Stimulated activated CD4-positive, alpha-beta T cell treated with anti-CD3 and anti-CD28 coated beads, Interleukin-1b, Interleukin-23, amount 100 ng/mL, for 1 hour (primary cell): ENCODE results near the gene MRE11.

ENCODE experiments used
- DNase-seq, 2 donors: peaks; one replicate each; pipeline ENCODE4 v3.0.0-alpha.2; 2020; ENCODE audit warnings: low read depth in 2 of 2

MRE11 gene

DNA sequence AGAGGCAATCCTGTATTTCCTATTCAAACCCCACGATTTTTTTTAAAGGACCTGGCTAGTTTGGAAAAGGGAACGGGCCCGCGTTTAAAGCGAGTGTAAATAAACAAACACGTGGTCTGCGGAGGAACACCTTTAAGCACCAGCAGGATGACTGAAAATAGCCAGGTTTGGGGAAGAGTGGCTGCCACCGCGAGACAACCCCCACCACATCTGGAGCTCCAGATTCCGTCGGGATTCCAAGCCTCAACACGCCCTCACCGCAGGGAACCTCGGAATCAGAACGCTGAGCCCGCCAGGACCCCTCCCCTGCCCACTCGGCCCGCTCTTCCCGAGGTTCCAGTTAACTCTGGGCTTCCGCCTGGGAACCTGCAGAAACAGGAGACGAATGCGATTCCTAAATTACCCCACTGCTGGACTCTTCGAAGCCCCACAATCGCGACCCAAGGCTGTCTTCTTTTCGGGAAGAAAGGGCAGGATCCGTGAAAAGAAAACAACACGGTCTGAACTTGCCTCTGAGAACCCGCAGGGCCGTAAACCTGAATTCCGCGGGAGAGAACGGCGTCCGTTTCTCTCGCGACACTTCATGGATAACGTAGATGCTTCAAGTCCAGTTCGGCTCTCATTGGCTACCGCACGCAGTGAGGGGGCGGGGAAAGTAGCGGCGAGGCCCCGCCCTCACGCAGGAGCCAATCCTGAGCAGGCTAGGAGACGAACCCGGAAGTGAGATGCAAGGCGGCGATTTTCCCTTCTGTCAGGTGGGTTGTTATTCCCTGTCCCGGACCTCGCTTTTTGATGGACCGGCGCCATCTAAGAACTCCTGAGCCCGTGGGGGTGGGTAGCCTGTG lies at the start of gene MRE11, which contains the start of gene ANKRD49:
Gene MRE11, minus strand, starts transcription at position 564 of the 845 bp plus-strand sequence. CDS start 1,043 bp downstream, outside the sequence.
Gene ANKRD49, plus strand, starts transcription at position 704 of the 845 bp plus-strand sequence. CDS start 2,710 bp downstream, outside the sequence.
- peak; percentile 89 to 91 for DNase-seq

DNA sequence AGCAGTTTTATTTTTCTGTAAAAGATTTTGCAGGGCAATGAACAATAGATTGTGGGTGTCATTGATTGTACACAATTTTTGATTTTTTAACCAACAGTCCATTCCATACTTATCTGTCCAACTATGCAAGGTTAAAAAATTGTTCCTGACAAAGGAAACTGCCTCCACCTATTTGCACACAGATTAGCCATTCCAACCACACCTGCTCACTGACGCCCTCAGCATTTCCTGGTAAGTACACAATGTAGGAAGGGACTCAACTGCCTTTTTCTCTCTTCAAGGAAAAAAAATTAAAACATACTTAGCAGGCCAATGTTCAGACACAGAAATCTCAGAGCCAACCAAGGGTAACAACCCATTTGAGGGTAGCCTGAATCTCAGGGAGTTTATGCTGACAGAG lies 45.8 kb upstream of the MRE11 start:
- DNase-seq = no peak

DNA sequence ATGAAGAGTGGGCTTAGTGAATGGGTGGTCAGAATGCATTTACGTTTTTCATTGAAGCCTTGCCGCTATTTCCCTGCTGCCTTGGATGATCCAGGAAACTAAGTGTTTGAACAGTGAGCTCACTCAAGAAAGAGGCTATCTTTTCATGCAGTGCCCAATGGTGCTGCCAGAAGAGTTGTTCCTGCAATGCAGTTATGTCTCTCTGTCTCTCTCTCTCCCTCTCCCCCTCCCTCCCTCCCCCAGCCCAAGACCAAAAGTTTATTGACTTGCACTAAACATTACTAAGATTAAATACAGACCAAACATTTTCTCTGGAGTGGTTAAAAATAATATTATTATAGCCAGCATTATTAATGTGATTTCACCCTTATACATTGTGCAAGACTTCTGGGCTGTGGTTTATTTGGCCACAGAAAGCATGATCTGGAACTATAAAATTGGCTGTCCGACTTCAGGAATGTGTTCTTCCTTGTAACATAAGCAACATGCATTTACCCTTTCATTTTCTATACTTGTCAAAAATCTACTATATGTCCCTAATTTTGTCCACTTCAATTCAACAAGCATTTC lies 43.5 kb upstream of the MRE11 start:
- no peak for DNase-seq

DNA sequence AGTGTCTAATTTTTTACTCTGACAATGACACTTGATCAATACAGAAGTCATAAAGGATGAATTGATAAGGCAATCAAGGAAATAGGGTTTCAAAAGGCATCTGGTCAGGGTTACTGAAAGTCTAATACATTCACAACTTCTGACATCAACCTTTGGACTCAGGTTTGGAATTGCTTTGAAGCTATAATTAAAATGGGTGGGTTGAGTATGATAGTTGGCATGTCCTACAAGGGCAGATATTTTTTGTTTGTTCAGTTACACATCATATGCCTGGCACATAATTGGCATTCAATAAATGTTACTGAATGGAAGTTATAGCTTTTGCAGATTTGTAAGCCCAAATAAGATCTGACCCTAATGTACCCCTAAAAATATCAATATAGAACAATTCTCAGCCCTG lies 42.7 kb upstream of the MRE11 start:
- DNase-seq = no peak

DNA sequence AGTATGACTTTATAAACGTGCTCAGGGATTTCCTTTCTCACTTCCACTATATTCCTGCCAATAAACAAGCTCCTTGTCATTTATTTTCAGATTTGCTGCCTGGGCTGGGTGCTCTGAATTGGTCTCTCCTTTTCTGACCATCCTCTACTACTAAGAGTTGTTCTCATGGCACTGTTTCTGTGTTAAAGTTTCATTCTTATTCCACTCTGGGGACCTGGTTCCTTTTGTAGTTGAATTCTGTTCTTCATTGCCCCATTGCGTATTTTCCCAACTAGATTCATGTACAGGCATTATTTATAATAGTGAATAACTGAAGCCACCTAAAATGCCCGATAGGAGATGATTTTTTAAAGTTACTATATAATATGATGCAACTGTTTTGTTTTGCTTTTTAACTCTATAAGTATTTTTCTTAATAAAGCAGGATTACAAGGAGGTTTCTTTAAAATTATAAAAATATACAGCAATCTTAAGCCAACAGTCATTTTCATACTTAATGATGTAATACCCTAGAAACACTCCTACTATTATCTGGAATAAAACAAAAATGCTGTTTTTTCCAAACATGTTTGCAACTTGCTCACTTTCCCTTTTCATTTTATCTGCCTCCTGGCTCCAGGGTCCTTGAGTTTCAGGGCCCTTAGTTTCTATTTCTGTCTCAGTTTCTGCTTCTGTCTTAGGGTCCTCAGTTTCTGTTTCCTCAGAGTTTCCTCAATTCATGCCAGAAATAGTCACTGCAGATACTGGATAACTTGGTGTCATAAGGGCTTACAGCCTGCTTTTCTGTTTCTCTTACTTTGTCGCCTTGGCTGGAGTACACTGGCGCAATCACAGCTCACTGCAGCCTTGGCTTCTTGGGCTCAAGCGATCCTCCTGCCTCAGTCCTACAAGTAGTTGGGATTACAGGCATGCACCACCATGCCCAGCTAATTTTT lies 40.3 kb upstream of the MRE11 start:
- DNase-seq = no peak

DNA sequence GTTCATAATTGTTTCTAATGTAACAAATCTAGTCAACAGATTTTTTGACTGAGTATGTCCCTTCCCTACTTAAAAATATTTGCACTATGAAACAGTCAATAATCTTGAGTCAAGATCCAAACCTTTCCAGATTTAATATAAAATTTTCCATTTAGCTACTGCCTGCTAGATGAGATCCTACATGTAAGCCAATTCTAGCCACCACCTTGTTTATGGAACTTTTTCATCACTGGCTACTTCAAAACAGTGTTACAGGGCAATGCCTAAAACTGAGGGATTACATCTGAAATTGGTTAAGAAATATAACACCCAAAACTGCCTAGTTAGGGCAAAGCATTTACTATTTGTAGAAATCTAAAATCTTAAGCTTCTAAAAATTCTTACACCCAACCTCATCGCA lies 39.6 kb upstream of the MRE11 start:
- no peak for DNase-seq

DNA sequence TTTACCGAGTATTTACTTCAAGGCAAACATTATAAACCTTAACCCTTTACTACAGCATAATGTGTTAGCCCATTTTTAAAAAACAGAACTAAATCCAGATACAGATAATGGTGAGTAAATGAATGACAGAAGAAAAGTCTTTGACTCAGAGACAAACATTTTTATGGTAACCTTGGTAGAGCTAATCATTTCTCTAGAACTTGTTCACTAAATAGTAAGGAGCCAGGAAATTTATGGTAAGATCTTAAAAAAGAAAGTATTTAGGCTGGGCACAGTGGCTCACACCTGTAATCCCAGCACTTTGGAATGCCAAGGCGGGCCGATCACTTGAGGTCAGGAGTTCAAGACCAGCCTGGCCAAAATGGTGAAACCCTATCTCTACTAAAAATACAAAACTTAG lies 38.6 kb upstream of the MRE11 start:
- DNase-seq = no peak

DNA sequence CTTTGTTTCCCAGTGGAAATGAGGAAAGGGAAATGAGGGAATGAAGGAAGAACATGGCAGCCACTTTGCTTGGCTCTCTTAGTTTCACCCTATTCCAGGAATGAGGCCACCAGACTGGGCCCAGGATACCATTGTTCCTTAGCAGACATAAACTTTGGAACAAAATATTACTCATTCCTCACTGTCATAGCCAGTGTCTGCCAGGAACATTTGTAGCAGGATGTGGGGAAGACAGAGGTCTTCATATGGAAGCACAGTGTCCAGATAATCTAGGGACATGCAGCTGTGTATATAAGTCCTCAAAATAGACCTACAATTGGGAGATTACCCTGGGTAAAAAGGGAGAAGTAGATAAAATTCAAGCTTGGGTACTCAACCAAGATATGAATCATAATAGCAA lies 34.9 kb upstream of the MRE11 start:
- DNase-seq = no peak

DNA sequence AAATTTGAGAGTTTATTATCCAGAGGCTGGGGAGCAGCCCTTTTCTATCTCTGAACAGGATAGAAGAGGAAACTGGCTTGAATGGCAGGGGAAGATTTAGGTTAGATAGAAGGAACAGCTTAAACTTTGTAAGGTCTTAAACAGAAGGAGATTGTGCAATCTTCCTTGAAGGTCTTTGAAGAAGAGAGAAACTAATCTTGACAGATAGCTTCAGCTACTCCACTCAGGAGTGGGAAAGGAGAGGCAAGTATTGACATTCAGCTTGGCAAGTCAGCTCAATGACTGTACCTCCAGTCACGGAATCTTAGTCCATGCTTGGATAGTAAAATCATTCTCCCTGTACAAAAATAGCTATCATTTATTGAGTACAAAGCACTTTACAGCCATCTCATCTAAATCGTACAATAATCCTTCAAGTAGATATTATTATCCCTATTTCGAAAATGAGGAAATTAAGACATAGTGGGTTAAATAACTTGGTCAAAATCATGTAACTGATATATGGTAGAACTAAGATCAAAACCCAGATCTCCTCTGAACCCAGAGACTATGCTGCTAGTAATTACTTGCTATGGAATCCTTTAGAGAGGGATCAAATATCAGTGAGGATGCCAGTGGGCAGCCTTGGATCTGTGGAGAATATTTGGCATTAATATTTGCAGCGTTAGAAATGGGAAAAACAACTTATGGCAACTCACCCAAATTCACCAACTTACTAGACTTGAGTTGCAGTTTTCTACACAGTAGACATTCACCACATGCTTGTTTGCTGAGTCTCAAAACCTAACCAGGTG lies 33.2 kb upstream of the MRE11 start:
- no peak for DNase-seq

DNA sequence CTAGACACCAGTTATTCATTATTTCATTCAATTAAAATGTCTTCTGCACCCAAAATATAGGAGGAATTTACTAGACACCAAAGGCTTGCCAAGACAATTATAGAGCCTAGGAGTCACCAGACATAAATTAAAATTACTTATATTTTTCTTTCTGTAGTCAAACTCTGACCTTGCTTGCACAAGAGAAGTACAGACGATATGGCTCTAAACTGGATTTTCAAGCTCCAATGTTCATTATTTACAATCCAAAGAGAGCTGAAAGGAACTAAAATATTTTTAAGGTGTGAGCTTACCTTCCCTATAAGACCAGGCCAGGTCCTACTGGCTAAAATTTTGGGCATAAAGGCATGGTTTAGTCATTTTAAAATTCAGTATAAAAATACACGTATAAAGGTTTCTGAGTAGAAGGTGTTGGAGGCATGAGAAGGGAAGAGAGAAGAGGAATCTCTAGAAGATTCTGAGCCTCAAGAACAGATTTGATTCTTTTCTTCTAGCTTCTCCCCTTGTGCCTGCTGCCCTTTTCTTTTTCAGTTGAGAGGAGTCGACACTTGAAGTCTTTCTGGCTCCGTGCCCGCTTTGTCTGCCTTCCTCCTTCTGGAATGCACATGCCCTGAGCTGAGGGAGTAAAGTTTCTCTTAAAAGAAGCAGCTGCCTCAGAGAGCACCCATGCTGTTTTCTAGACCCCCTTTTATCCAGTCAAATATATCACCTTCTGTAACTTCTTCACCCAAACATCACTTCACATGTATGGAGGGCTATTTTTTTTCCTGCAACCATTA lies 32.1 kb upstream of the MRE11 start:
- no peak for DNase-seq

DNA sequence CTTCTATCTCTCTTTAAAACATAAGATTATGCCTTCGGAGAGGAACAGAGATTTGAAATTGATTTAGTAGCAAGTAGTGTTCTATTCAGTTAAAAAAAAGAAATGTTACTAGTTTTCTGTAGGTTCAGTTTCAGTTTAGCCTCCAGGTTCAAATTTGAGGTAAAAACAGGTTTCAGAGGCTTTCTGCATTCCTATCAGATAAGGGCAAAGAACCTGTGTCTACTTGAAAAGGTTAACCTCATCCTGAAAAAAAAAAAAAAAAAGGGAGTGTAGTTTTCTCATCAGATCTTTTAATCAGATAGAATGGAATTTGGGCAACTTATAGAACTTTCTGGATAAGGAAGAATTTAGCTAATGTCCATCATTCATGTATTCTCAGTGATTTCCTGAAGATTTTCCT lies 30.7 kb upstream of the MRE11 start:
- no peak for DNase-seq

DNA sequence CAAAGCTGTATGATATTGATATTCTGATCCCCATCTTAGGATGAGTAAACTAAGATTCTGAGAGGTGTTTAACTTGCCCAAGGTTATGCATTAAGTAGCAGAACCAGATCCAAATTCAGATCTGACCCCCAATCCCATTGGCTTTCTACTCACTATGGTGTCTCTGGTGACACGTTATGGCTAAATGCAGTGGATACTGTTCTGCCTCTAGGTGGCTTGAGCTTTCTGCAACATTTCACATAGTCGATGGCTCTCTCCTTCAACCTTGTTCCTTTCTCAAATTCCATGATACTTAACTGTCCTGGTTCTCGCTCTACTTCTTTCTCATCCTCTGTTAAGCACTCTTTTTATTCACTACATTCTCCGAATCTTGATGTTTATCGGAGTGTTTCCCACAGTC lies 28.0 kb upstream of the MRE11 start:
- no peak for DNase-seq

DNA sequence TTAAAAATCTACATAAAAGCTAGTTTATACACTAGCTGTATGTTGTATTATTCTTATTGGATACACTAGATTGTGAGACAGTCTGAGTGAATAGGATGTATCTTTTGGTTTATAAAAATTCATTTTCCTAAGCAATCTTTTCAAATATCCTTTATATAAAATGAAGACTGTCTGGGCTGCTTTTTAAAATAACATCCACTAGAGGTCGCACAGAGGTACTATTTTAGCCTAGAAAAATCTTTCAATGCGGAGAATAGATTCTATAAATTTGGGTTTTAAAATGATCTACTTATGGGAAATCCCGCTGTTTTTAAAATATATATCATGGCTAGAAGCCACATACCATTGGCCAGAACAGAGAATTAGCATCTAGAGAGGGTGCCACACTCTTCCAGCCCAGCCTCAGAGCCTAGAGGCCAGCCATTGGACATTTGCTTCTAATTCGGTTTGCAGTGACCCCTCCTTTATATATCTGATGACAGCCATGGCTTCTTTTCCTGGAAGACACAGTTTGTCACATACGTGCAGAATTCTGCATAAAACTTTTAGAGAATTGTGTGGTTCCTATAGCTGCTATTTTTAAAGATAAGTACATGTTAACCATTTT lies 25.9 kb upstream of the MRE11 start:
- DNase-seq = no peak

DNA sequence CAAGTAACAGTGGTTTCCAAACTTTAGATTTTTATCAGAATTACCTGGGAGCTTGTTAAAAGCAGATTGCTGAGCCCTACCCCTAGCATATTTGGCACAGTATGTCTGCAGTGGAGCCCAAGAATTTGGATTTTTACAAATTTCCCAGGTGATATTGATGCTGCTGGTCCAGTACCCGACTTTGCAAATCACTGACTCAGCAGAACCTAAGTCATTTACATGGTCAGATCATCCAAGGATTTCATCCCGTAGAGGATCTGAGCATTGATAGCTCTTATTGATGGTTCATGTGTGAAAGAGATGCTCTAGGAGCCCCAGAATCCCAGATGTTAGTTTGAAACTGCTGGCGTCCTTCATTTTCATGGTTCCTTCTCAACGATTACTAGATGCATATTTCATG lies 24.7 kb upstream of the MRE11 start:
- no peak for DNase-seq

DNA sequence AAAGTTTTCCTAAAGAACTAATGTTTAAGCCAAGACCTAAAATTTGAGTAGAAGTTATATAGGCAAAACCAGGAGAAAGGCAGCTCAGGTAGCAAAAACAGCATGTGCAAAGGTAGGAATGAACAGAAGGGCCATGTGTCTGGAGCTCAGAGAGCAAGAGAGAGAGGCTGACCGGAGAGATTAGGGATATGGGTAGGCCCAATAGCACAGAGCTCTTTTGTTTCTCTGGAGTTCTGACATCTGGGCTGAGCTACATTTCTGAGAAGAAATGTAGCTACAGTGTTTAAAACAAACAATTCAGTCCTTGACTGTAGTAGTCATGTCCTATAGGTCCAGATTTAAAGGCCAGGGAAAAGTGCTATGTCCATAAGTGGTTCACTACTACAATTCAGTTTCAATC lies 23.1 kb upstream of the MRE11 start:
- DNase-seq = no peak

DNA sequence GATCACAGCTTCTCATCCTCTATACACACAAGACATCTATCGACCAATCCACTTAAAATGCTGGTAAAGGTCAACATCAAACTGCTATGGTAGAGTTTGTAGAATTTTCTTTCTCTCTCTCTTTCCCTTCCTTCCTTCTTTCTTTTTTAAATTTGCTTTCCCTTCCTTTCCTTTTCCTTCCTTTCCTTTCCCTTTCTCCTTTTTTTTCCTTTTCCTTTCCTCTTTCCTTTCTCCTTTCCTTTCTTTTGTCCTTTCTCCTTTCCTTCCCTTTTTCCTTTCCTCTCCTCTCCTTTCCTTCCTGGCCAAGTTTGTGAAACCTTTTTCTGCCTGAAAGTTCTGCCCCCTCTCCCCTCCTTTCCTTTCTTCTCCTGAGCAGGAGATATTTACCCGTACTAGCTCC lies 21.8 kb upstream of the MRE11 start:
- DNase-seq = no peak

DNA sequence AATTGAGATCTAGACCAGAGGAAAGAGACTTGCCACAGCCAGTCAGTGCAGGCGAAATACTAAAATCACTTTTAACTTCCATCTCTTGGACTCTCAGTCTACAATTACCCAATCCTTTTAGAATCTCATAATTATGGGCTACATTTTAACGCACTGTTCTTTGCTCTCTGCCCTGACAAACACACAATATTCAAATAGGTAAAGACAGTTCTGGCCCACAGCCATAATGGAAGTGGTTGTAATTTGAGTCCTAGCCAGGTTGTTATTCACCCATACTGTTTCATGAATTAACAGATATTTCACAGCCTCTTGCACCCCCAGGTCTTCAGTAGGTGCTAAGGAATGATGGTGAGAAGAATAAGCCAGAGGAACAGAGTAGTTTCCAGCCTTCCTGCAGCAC lies 19.4 kb upstream of the MRE11 start:
- DNase-seq = no peak

DNA sequence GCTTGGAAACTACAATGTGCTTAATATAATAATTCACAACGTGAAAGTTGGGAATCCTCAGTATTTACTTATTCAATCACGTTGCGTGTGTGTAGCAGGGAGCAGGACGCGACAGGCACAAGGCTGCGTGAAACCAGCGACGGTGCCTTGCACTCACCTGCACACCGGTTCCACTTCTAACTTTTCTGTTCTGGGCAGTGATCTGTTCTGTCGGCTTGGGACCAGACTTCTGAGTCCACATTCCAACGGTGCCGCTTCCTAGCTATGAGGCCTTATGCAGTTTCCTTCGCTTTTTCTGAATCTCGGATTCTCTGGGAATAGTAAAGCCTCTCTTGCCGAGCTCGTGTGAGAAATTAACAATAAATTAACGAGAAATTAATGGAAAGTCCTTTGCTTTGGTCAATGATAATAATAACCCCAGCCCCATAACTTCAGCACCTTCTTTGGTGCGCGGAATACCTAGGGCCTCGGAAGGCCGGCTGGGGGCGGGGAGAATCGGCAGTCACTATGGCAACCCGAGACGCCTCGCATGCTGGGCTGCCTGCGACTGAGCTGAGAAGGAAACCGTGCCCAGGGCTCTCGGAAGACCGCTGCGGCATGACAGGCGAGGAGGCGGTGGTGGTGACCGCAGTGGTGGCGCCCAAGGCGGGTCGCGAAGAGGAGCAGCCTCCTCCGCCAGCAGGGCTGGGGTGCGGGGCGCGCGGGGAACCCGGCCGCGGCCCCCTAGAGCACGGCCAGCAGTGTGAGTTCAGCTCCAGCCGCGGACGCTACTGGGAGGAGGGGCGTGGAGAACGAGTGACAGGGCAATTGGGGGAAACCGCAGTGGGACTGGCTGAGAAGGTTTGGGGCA lies 18.5 kb upstream of the MRE11 start, which contains the start of gene C11orf97:
Gene C11orf97, plus strand, starts transcription at position 530 of the 850 bp plus-strand sequence. Its CDS starts 68 bp downstream, at position 598.
- DNase-seq = peak in 1 of 2 donors; percentile 17

DNA sequence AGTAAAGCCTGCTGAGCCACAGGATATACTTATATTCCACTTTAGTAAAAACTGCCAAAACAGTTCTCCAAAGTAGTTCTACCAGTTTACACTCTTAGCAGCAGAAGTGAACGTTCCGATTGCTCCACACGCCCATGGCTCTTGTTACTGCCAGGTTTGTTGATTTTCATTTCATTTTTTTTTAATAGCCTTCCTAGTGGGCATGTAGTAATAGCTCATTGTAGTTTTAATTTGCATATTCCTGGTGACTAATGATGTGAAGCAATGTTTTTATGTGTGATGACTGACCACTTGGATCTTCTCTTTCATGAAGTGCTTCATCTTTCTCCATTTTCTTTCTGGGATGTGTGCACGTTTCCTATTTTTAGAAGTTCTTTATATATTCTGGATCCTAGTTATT lies 13.8 kb upstream of the MRE11 start:
- DNase-seq = no peak
